HepG2 (cell line): ENCODE results near the gene MMS19. TPM values are rescaled to one million over a fixed set of nuclear protein-coding genes. Genes with fewer than 3 reads are reported as not detected.
A peak's percentile ranks its signal among the peaks of the same experiment; 100 is the strongest.

Experiments
- AHR ChIP-seq: IDR thresholded peaks from 2 replicates; pipeline ENCODE4 v1.6.1; 2018; ENCODE audit warnings: missing genetic modification reagents, missing compliant biosample characterization
- BCL6 ChIP-seq: IDR thresholded peaks from 2 replicates; pipeline ENCODE4 v1.6.1; 2016; ENCODE audit warnings: missing genetic modification reagents, missing compliant biosample characterization
- BORCS8-MEF2B ChIP-seq: sonication (generic); formaldehyde crosslinking; IDR thresholded peaks from 2 replicates; pipeline ENCODE4 v1.8.0; 2022; ENCODE audit warnings: mild to moderate bottlenecking, missing genetic modification reagents
- CENPX ChIP-seq: sonication (generic); formaldehyde crosslinking; IDR thresholded peaks from 2 replicates; pipeline ENCODE4 v1.9.0; 2021; ENCODE audit warnings: mild to moderate bottlenecking, missing genetic modification reagents, moderate library complexity
- ERF ChIP-seq: IDR thresholded peaks from 2 replicates; pipeline ENCODE4 v1.6.1; 2018; ENCODE audit warnings: missing biosample characterization, missing genetic modification reagents
- GABPA ChIP-seq, 2 experiments: IDR thresholded peaks; 2 replicates each; pipeline ENCODE4 v1.6.1; 2011 to 2016; ENCODE audit warnings: low read depth in 2 of 2, low read length in 1 of 2, missing biosample characterization in 1 of 2, missing genetic modification characterization in 1 of 2
- HDAC1 ChIP-seq: sonication (generic); formaldehyde crosslinking; IDR thresholded peaks from 2 replicates; pipeline ENCODE4 v1.5.1; 2020; ENCODE audit warnings: mild to moderate bottlenecking, missing genetic modification reagents
- HDAC6 ChIP-seq: fragments of 200-600 bp; sonication (generic); IDR thresholded peaks from 2 replicates; pipeline ENCODE4 v1.7.0; 2017; ENCODE audit warnings: mild to moderate bottlenecking, antibody characterized with exemption, low read length, low read depth
- JDP2 ChIP-seq: sonication (generic); formaldehyde crosslinking; IDR thresholded peaks from 2 replicates; pipeline ENCODE4 v1.8.1; 2022; ENCODE audit warnings: missing genetic modification reagents, borderline replicate concordance
- KAT2B ChIP-seq: fragments of 150-350 bp; IDR thresholded peaks from 2 replicates; pipeline ENCODE4 v1.6.1; 2014; ENCODE audit warnings: low read depth, low read length, borderline replicate concordance
- KAT7 ChIP-seq: IDR thresholded peaks from 2 replicates; pipeline ENCODE4 v1.6.1; 2018; ENCODE audit warnings: borderline replicate concordance, missing compliant biosample characterization
- KDM2A ChIP-seq: sonication (generic); formaldehyde crosslinking; IDR thresholded peaks from 2 replicates; pipeline ENCODE4 v1.4.0; 2020; ENCODE audit warnings: low read depth, missing genetic modification reagents, borderline replicate concordance
- MED1 ChIP-seq: sonication (generic); formaldehyde crosslinking; IDR thresholded peaks from 2 replicates; pipeline ENCODE4 v1.4.0; 2020; ENCODE audit warnings: missing genetic modification reagents
- POLR2A ChIP-seq, 2 experiments: IDR thresholded peaks; 2 replicates each; pipeline ENCODE4 v1.6.1; 2011; ENCODE audit warnings: low read depth in 2 of 2, low read length in 2 of 2, mild to moderate bottlenecking in 1 of 2, moderate library complexity in 1 of 2; ENCODE audit not compliant: insufficient read depth in 1 of 2
- RAD21 ChIP-seq: fragments of 450-650 bp; formaldehyde crosslinking; IDR thresholded peaks from 2 replicates; pipeline ENCODE4 v1.5.0; 2020; ENCODE audit warnings: mild to moderate bottlenecking
- SCMH1 ChIP-seq: sonication (generic); formaldehyde crosslinking; IDR thresholded peaks from 2 replicates; pipeline ENCODE4 v1.9.0; 2021; ENCODE audit warnings: missing genetic modification reagents, mild to moderate bottlenecking, borderline replicate concordance
- SIN3A ChIP-seq: IDR thresholded peaks from 2 replicates; pipeline ENCODE4 v1.6.1; 2011; ENCODE audit warnings: low read depth, mild to moderate bottlenecking, control low read depth, low read length, borderline replicate concordance
- SMC3 ChIP-seq: IDR thresholded peaks from 2 replicates; pipeline ENCODE4 v1.6.1; 2011; ENCODE audit warnings: low read length, improper control_type of control experiment
- TARDBP ChIP-seq: sonication (generic); formaldehyde crosslinking; IDR thresholded peaks from 2 replicates; pipeline ENCODE4 v1.8.0; 2022; ENCODE audit warnings: mild to moderate bottlenecking, missing genetic modification reagents
- TCF7L2 ChIP-seq: IDR thresholded peaks from 2 replicates; pipeline ENCODE4 v1.6.1; 2011; ENCODE audit warnings: mild to moderate bottlenecking, low read depth, low read length, moderate library complexity
- TOE1 ChIP-seq: sonication (generic); formaldehyde crosslinking; IDR thresholded peaks from 2 replicates; pipeline ENCODE4 v1.4.0; 2020; ENCODE audit warnings: mild to moderate bottlenecking, missing genetic modification reagents
- ZEB1 ChIP-seq: IDR thresholded peaks from 2 replicates; pipeline ENCODE4 v1.6.1; 2012; ENCODE audit warnings: mild to moderate bottlenecking, low read depth, inconsistent platforms; ENCODE audit not compliant: insufficient replicate concordance
- ZFP1 ChIP-seq: IDR thresholded peaks from 2 replicates; pipeline ENCODE4 v1.6.1; 2016
- ZNF280D ChIP-seq: sonication (generic); formaldehyde crosslinking; IDR thresholded peaks from 2 replicates; pipeline ENCODE4 v1.5.1; 2020; ENCODE audit warnings: mild to moderate bottlenecking, missing genetic modification reagents
- ZNF335 ChIP-seq: sonication (generic); formaldehyde crosslinking; IDR thresholded peaks from 2 replicates; pipeline ENCODE4 v1.4.0; 2020; ENCODE audit warnings: missing genetic modification reagents
- ZNF337 ChIP-seq: sonication (generic); formaldehyde crosslinking; IDR thresholded peaks from 2 replicates; pipeline ENCODE4 v1.5.1; 2020; ENCODE audit warnings: missing genetic modification reagents, low read depth, mild to moderate bottlenecking, borderline replicate concordance
- ZNF607 ChIP-seq: sonication (generic); formaldehyde crosslinking; IDR thresholded peaks from 2 replicates; pipeline ENCODE4 v1.5.1; 2020; ENCODE audit warnings: missing genetic modification reagents, mild to moderate bottlenecking, borderline replicate concordance
- ZNF619 ChIP-seq: sonication (generic); formaldehyde crosslinking; IDR thresholded peaks from 2 replicates; pipeline ENCODE4 v1.4.0; 2020; ENCODE audit warnings: mild to moderate bottlenecking, missing genetic modification reagents
- ZSCAN12 ChIP-seq: sonication (generic); formaldehyde crosslinking; IDR thresholded peaks from 2 replicates; pipeline ENCODE4 v1.9.0; 2021; ENCODE audit warnings: mild to moderate bottlenecking, missing genetic modification reagents
- ZSCAN21 ChIP-seq: sonication (generic); formaldehyde crosslinking; IDR thresholded peaks from 2 replicates; pipeline ENCODE4 v1.8.0; 2022; ENCODE audit warnings: mild to moderate bottlenecking, missing genetic modification reagents, moderate library complexity, borderline replicate concordance
- polyA plus RNA-seq, 8 experiments: library from polyadenylated mRNA; depleted of rRNA in 3 of 8; stranded (reverse) in 7 of 8; unstranded in 1 of 8; fragments of >200 nt; fragmentation: Illumina TruSeq in 4 of 8; extraction: Trizol in 4 of 8; gene quantifications; 2 replicates each; pipeline versions ENCODE4 v1.2.1 to v1.2.3, GENCODE V29; 2011 to 2016; ENCODE audit warnings: low read depth in 4 of 8, missing spikeins in 1 of 8, mixed read lengths in 1 of 8; ENCODE audit not compliant: insufficient read depth in 1 of 8
- total RNA-seq, 5 experiments: library from RNA; depleted of rRNA; stranded (reverse); fragments of >200 nt; fragmentation: Illumina TruSeq; extraction: Trizol; gene quantifications; 2 replicates each; pipeline ENCODE4 v1.2.3, GENCODE V29; 2016; ENCODE audit warnings: low read depth in 1 of 5

Gene MMS19
- total and polyA plus RNA-seq, 2 of the 13 experiments (the other 11 are each of a cell fraction or from before 2014, with no cell fraction given), result 76.4 to 107 TPM

- peak; percentile 25; the same call in 1 of the 2 replicates for TF ChIP-seq ZSCAN21 (CRISPR knock-in tag)
- no peak for TF ChIP-seq KAT7 (CRISPR knock-in tag)
- no peak for TF ChIP-seq JDP2 (CRISPR knock-in tag)
- no peak for TF ChIP-seq AHR (CRISPR knock-in tag)
- 0 out of 2 replicates have a peak, but pooled peaks have one; percentile 22 for TF ChIP-seq ZNF335 (CRISPR knock-in tag)
- no peak for TF ChIP-seq TCF7L2
- TF ChIP-seq BORCS8-MEF2B (CRISPR knock-in tag), result peak; percentile 78
- TF ChIP-seq ZFP1 (CRISPR knock-in tag), result 0 out of 2 replicates have a peak, but pooled peaks have one; percentile 35
- TF ChIP-seq RAD21 (CRISPR knock-in tag), result peak; percentile 88
- no peak for TF ChIP-seq CENPX (CRISPR knock-in tag)
- 0 out of 2 replicates have a peak, but pooled peaks have one; percentile 22 for TF ChIP-seq HDAC1 (CRISPR knock-in tag)
- TF ChIP-seq HDAC6, result no peak
- no peak for TF ChIP-seq POLR2A (IDR thresholded peaks at IDR 0.05; ENCODE audit: insufficient read depth in 1 of 2, low read depth in 2 of 2, low read length in 2 of 2)
- TF ChIP-seq ZNF607, result no peak
- TF ChIP-seq KDM2A (CRISPR knock-in tag), result no peak
- no peak for TF ChIP-seq TOE1
- peak; percentile 75 for TF ChIP-seq ZEB1
- peak; percentile 42; the same call in 1 of the 2 replicates for TF ChIP-seq MED1
- TF ChIP-seq SCMH1 (CRISPR knock-in tag), result no peak
- no peak for TF ChIP-seq ZSCAN12
- TF ChIP-seq GABPA (IDR thresholded peaks at IDR 0.05; ENCODE audit: low read depth, low read length), result no peak
- no peak for TF ChIP-seq GABPA (CRISPR knock-in tag; IDR thresholded peaks at IDR 0.05; ENCODE audit: low read depth)
- TF ChIP-seq ZNF280D (CRISPR knock-in tag), result no peak
- TF ChIP-seq TARDBP (CRISPR knock-in tag), result peak; percentile 57; the same call in 1 of the 2 replicates
- TF ChIP-seq SIN3A, result no peak
- TF ChIP-seq ZNF337, result no peak
- TF ChIP-seq SMC3, result peak; percentile 89
- no peak for TF ChIP-seq BCL6 (CRISPR knock-in tag)
- TF ChIP-seq ERF, result peak; percentile 41; the same call in 1 of the 2 replicates
- 0 out of 2 replicates have a peak, but pooled peaks have one; percentile 45 for TF ChIP-seq ZNF619
- no peak for TF ChIP-seq KAT2B
Observed at GRCh38 chr10:97463363-97464132, 34.7 kb downstream of the MMS19 start (continued).
